ENCODE data around the gene GALNT18.

The GALNT18 gene

GRCh38 chr11:11458001-11458400, 163.8 kb downstream of the GALNT18 start:
- Histone ChIP-seq H3K27ac (replicated peaks) (no peak overlapping the region), H3K27me3 (ENCODE audit: insufficient read depth, poor library complexity, severe bottlenecking) (no peaks in the 10 kb centered on the region), H3K4me3 (replicated peaks; ENCODE audit: insufficient read depth, low read length) (no peak overlapping the region)
- DNase-seq (ENCODE audit: low read depth in 1 of 2, low spot score in 1 of 2) = no peak
- TF ChIP-seq CTCF (IDR thresholded peaks at IDR 0.05; ENCODE audit: insufficient read depth, low read length) (no peak), REST (IDR thresholded peaks at IDR 0.05; ENCODE audit: insufficient replicate concordance, low read depth) (no peak), SPI1 (IDR thresholded peaks at IDR 0.05; ENCODE audit: borderline replicate concordance, low read depth) (no peak), GABPA (IDR thresholded peaks at IDR 0.05; ENCODE audit: low read depth) (no peak), POLR2AphosphoS5 (IDR thresholded peaks at IDR 0.05; ENCODE audit: low read depth) (no peak)

GRCh38 chr11:11456866-11457265, 164.9 kb downstream of the GALNT18 start:
- no peaks in the 10 kb centered on the region for H3K27me3 ChIP-seq (ENCODE audit: insufficient read depth, poor library complexity, severe bottlenecking)
- TF ChIP-seq CTCF (IDR thresholded peaks at IDR 0.05; ENCODE audit: insufficient read depth, low read length) (no peak), REST (IDR thresholded peaks at IDR 0.05; ENCODE audit: insufficient replicate concordance, low read depth) (no peak), POLR2AphosphoS5 (IDR thresholded peaks at IDR 0.05; ENCODE audit: low read depth) (no peak), SPI1 (IDR thresholded peaks at IDR 0.05; ENCODE audit: borderline replicate concordance, low read depth) (no peak), GABPA (IDR thresholded peaks at IDR 0.05; ENCODE audit: low read depth) (no peak)
- DNase-seq (ENCODE audit: low read depth in 1 of 2, low spot score in 1 of 2) = no peak
- no peak overlapping the region for H3K27ac ChIP-seq (replicated peaks)
- H3K4me3 ChIP-seq (replicated peaks; ENCODE audit: insufficient read depth, low read length) = no peak overlapping the region

GRCh38 chr11:11454671-11455223, 167.1 kb downstream of the GALNT18 start:
- TF ChIP-seq GABPA (IDR thresholded peaks at IDR 0.05; ENCODE audit: low read depth) (no peak), POLR2AphosphoS5 (IDR thresholded peaks at IDR 0.05; ENCODE audit: low read depth) (no peak), REST (IDR thresholded peaks at IDR 0.05; ENCODE audit: insufficient replicate concordance, low read depth) (no peak)
- H3K27ac ChIP-seq (replicated peaks) = no peak overlapping the region
- H3K27me3 ChIP-seq (ENCODE audit: insufficient read depth, poor library complexity, severe bottlenecking) = peaks cover 2% of the 10 kb centered on the region
- H3K4me3 ChIP-seq (replicated peaks; ENCODE audit: insufficient read depth, low read length) = no peak overlapping the region
- DNase-seq (ENCODE audit: low read depth in 1 of 2, low spot score in 1 of 2) = no peak
